Thyroid gland (tissue), 4 donors: ENCODE data around the gene COPS7A. TPM values are rescaled to one million over a fixed set of nuclear protein-coding genes. Genes with fewer than 3 reads are reported as not detected.

Experiments used
- DNase-seq, 2 donors: peaks; one replicate each; pipeline ENCODE4 v3.0.0-alpha.2; 2019
- H3K27ac ChIP-seq, 3 donors: fragments of 200-600 bp; sonication (generic); 1 replicate in 2 of 3; 2 replicates in 1 of 3; pipeline ENCODE4 v1.5.1; 2016 to 2019; ENCODE audit warnings: mild to moderate bottlenecking in 1 of 3, moderate library complexity in 1 of 3
- H3K27me3 ChIP-seq: fragments of 200-600 bp; sonication (generic); one replicate; pipeline ENCODE4 v1.5.1; 2019
- H3K36me3 ChIP-seq, 2 donors: fragments of 200-600 bp; sonication (generic); one replicate each; pipeline ENCODE4 v1.5.1; 2016 to 2019
- H3K4me1 ChIP-seq, 2 donors: fragments of 200-600 bp; sonication (generic); one replicate each; pipeline ENCODE4 v1.5.1; 2017 to 2019
- H3K4me3 ChIP-seq, 3 donors: fragments of 200-600 bp; sonication (generic); replicated peaks in 1 of 3; 1 replicate in 2 of 3; 2 replicates in 1 of 3; pipeline ENCODE4 v1.5.1; 2016; ENCODE audit warnings: mild to moderate bottlenecking in 1 of 3
- H3K9me3 ChIP-seq: fragments of 200-600 bp; sonication (generic); one replicate; pipeline ENCODE4 v1.5.1; 2017
- POLR2A ChIP-seq, 2 donors: fragments of 450-650 bp; IDR thresholded peaks; one replicate each; pipeline ENCODE4 v1.6.1; 2017; ENCODE audit warnings: antibody characterized with exemption in 2 of 2, mild to moderate bottlenecking in 2 of 2, moderate library complexity in 1 of 2
- WGBS, 2 donors: methylation state at CpG; one replicate each; pipeline ENCODE4 v1.1.5; 2017; 5-methylcytosine and 5-hydroxymethylcytosine counted together
- intact Hi-C: fragments of 100-400 bp; cut with DNase I; formaldehyde crosslinking; loops from one replicate; pipeline ENCODE4 v1.15.1; 2023
- total RNA-seq, 4 donors: library from RNA; depleted of rRNA; stranded (reverse); fragments of >200 nt; gene quantifications; one replicate each; pipeline ENCODE4 v1.2.3, GENCODE V29; 2016
- TF ChIP-seq, protein P1 (sequence below), 6 experiments: fragments of 200-600 bp in 3 of 6; fragments of 450-650 bp in 3 of 6; sonication (generic) in 3 of 6; IDR thresholded peaks; one replicate each; pipeline ENCODE4 v1.5.1; 2016 to 2019; ENCODE audit warnings: antibody characterized with exemption in 6 of 6, mild to moderate bottlenecking in 2 of 6, inconsistent platforms in 1 of 6, moderate library complexity in 1 of 6

COPS7A gene, protein sequence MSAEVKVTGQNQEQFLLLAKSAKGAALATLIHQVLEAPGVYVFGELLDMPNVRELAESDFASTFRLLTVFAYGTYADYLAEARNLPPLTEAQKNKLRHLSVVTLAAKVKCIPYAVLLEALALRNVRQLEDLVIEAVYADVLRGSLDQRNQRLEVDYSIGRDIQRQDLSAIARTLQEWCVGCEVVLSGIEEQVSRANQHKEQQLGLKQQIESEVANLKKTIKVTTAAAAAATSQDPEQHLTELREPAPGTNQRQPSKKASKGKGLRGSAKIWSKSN
- 10 to 100 TPM; 44.5 to 86.7 (median 63.1) TPM for total RNA-seq

DNA sequence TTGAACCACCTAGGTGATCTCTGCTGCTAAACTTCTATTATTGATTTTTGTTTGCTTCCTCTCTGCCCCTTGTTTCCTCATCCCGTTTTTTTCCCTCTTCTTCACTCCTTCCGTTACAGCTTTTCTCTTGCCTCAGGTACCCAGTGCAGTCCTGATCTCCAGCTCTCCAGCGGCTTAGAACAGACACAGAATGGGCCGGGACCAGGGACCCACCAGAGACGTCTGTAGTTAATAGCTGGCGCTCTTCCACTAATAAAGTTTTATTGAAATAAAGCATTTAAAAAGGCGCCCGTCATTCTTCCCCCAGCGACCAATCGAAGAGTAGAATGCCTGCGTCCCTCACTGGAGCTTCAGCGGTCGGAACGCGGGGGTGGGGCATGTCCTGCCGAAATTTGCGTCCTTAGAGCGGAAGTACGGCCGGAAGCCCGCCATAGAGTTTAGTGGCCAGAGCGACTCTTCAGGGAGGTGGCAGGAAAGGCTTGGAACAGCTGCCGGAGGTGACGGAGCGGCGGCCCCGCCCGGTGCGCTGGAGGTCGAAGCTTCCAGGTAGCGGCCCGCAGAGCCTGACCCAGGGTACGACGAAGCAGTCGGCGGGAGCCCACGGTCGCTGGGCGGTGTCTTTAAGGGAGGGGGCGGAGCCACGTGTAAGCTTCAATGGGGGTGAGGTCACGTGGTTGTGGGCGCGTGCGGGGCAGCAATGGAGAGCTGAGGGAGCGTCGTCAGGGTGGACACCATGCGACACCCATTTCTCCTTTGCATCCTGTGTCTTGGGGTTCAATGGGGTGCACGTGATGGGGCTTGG is at the start of gene COPS7A:
COPS7A (plus strand) TSS at position 440 of the 802 bp plus-strand sequence. CDS start 611 bp downstream, outside the sequence.
- TF ChIP-seq, protein P1, sequence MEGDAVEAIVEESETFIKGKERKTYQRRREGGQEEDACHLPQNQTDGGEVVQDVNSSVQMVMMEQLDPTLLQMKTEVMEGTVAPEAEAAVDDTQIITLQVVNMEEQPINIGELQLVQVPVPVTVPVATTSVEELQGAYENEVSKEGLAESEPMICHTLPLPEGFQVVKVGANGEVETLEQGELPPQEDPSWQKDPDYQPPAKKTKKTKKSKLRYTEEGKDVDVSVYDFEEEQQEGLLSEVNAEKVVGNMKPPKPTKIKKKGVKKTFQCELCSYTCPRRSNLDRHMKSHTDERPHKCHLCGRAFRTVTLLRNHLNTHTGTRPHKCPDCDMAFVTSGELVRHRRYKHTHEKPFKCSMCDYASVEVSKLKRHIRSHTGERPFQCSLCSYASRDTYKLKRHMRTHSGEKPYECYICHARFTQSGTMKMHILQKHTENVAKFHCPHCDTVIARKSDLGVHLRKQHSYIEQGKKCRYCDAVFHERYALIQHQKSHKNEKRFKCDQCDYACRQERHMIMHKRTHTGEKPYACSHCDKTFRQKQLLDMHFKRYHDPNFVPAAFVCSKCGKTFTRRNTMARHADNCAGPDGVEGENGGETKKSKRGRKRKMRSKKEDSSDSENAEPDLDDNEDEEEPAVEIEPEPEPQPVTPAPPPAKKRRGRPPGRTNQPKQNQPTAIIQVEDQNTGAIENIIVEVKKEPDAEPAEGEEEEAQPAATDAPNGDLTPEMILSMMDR (IDR thresholded peaks at IDR 0.05): peak in 1 of 6 experiments; percentile 6
- TF ChIP-seq POLR2A (IDR thresholded peaks at IDR 0.05): peak in 1 of 2 donors; percentile 64
- no peaks in the 10 kb centered on the region for H3K9me3 ChIP-seq
- H3K27me3 ChIP-seq: no peaks in the 10 kb centered on the region
- peaks cover 4 to 11% of the 10 kb centered on the region in 2 donors for H3K4me1 ChIP-seq
- peaks cover 9 to 11% of the 10 kb centered on the region in 2 donors for H3K36me3 ChIP-seq
- peak; percentile 99 for DNase-seq
- intact Hi-C loops: loop anchor here (10.0 kb wide), 1 partner anchor 59 kb away; the partner anchor contains the start of gene ING4
- H3K27ac ChIP-seq: peak within 1 kb of the TSS; percentile 51 to 69 (median 66)
- peak within 1 kb of the TSS; percentile 29 to 47 (median 37) for H3K4me3 ChIP-seq
- WGBS, 2 donors: 0 to 1% methylated on average over 28 of the region's 49 CpGs

DNA sequence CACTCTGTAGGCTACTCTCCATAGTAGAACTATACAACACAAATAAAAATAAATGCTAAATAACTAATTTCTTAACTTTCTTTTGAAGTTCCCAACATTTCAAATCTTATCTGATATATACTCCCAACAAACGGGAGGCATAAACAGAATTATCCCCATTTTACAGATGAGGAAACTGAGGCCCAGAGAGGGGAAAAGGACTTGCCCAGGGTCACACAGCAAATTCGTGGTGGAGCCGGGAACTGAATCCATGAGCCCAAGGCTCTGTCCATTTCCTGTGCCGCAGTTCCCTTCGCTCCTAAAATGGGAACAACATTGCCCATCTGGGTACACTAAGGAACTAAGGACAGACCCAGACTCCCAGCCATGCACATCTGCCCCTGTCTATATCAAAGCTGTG is 46.9 kb upstream of the COPS7A start:
- Histone ChIP-seq H3K36me3 (peaks cover 55 to 59% of the 10 kb centered on the region in 2 donors), H3K27ac (no peak overlapping the region), H3K27me3 (no peaks in the 10 kb centered on the region), H3K4me1 (no peaks in the 10 kb centered on the region), H3K9me3 (no peaks in the 10 kb centered on the region), H3K4me3 (no peak overlapping the region)
- intact Hi-C loops: no loop called here
- no peak for TF ChIP-seq POLR2A (IDR thresholded peaks at IDR 0.05)
- TF ChIP-seq, protein P1 (IDR thresholded peaks at IDR 0.05): no peak
- DNase-seq: no peak
- 96 to 98% methylated on average over 5 of the region's 5 CpGs for WGBS, 2 donors

DNA sequence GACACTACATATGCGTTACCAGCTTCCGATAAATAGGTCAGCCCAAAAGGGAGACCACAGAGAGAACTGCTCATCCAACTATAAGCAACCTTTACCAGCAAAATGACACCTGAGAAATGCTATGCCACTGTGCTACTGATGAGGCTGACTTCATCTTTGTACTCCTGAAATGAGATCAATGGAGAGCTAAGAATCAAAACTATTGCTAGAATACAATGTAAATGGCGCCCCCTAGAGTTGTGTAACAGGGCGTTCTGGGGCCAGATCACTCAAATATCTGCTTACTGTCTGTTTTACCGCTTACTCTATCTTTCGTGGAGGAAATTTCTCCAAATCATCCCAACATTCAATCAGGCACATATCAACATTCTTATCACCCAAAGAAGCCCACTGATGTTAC is 39.2 kb upstream of the COPS7A start:
- intact Hi-C loops: no loop called here
- Histone ChIP-seq H3K27ac (no peak overlapping the region), H3K27me3 (no peaks in the 10 kb centered on the region), H3K9me3 (no peaks in the 10 kb centered on the region), H3K4me1 (peaks cover 17 to 21% of the 10 kb centered on the region in 2 donors), H3K36me3 (peaks cover 4 to 5% of the 10 kb centered on the region in 2 donors), H3K4me3 (no peak overlapping the region)
- WGBS, 2 donors: 67 to 75% methylated on average over 6 of the region's 6 CpGs
- no peak for DNase-seq
- no peak for TF ChIP-seq POLR2A (IDR thresholded peaks at IDR 0.05)
- TF ChIP-seq, protein P1 (IDR thresholded peaks at IDR 0.05): peak in 3 of 6 experiments; percentile 19 to 39 (median 28)

DNA sequence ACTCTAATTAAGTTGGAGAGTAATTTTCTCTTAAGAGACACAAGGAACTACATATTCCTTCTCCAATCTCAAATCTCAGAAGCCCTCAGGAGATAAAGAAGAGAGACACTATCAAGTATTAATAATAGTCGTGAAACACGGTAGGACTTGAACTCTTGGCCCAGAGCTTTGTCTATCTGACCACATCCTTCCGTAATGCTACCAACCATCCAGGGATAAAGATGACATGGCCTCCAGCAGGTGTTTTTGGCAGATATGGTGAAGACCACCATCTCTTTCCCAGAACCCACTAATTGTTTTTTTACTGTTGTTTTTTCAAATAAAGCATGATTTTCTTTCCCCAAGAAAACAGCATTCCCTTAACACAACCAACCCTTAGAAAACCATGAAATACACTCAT is 38.0 kb upstream of the COPS7A start:
- Histone ChIP-seq H3K4me3 (no peak overlapping the region), H3K27me3 (no peaks in the 10 kb centered on the region), H3K27ac (no peak overlapping the region), H3K4me1 (peaks cover 21 to 27% of the 10 kb centered on the region in 2 donors), H3K9me3 (no peaks in the 10 kb centered on the region), H3K36me3 (peaks cover 4 to 5% of the 10 kb centered on the region in 2 donors)
- TF ChIP-seq, protein P1 (IDR thresholded peaks at IDR 0.05): no peak
- no peak for TF ChIP-seq POLR2A (IDR thresholded peaks at IDR 0.05)
- intact Hi-C loops: no loop called here
- no peak for DNase-seq
- 86 to 87% methylated on average over 3 of the region's 3 CpGs for WGBS, 2 donors
